Measurements from ENCODE around the gene RNF212. TPM values are rescaled to one million over a fixed set of nuclear protein-coding genes. Genes with fewer than 3 reads are reported as not detected.
"Not testable (repeated sequence)": the region's sequence is repeated elsewhere in the genome, so short reads cannot be mapped to it uniquely, and the experiment has no call there.

RNF212 gene
- total and polyA plus RNA-seq, 12 donors, result 0.21 to 2.1 (median 0.31) TPM; not detected in 4

DNA sequence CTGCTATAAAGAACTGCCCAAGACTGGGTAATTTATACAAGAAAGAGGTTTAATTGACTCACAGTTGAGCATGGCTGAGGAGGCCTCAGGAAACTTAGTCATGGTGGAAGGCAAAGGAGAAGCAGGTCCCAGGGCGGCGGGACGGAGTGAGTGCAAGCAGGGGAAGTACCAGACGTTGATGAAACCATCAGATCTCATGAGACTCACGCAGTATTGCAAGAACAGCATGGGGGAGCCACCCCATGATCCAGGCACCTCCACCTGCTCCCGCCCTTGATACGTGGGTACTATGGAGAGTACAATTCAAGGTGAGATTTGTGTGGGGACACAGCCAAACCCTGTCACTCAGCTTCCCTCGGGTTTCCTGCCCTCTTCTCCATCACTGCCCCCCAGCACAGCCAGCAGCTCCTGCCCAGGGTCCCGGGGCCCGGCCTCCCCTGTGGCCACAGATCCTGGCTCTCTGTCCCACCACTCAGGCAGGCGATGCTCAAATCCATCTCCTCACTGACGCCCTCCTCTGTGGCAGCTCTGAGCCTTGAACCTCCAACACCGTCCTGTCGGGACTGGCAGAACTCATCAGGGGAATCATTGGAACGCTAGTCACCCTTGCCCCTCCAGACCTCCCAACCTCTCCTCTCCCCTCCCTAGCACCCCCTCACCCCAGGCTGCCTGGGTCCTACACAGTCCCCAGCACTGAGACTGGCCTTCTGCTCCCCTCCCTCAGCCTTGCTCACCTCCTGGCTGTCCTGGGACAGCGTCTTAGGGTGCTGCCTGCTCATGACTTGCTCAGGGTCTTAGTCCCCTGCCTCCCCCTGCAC lies 64.4 kb downstream of the RNF212 start:
- Histone ChIP-seq H3K27ac (no peak overlapping the region), H3K36me3 (no peaks in the 10 kb centered on the region), H3K27me3 (peaks cover 0 to 70% (median 53%) of the 10 kb centered on the region in 7 donors), H3K4me3 (no peak overlapping the region), H3K9me3 (no peaks in the 10 kb centered on the region), H3K4me1 (peaks cover 0 to 23% (median 14%) of the 10 kb centered on the region in 9 donors)
- intact Hi-C loops (cut with DNase I), result no loop called here
- 83 to 86% methylated on average over 16 of the region's 16 CpGs for WGBS, 2 donors
- DNase-seq (no peak), ATAC-seq (no peak)
- TF ChIP-seq, protein P1, sequence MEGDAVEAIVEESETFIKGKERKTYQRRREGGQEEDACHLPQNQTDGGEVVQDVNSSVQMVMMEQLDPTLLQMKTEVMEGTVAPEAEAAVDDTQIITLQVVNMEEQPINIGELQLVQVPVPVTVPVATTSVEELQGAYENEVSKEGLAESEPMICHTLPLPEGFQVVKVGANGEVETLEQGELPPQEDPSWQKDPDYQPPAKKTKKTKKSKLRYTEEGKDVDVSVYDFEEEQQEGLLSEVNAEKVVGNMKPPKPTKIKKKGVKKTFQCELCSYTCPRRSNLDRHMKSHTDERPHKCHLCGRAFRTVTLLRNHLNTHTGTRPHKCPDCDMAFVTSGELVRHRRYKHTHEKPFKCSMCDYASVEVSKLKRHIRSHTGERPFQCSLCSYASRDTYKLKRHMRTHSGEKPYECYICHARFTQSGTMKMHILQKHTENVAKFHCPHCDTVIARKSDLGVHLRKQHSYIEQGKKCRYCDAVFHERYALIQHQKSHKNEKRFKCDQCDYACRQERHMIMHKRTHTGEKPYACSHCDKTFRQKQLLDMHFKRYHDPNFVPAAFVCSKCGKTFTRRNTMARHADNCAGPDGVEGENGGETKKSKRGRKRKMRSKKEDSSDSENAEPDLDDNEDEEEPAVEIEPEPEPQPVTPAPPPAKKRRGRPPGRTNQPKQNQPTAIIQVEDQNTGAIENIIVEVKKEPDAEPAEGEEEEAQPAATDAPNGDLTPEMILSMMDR (IDR thresholded peaks at IDR 0.05), result no peak

DNA sequence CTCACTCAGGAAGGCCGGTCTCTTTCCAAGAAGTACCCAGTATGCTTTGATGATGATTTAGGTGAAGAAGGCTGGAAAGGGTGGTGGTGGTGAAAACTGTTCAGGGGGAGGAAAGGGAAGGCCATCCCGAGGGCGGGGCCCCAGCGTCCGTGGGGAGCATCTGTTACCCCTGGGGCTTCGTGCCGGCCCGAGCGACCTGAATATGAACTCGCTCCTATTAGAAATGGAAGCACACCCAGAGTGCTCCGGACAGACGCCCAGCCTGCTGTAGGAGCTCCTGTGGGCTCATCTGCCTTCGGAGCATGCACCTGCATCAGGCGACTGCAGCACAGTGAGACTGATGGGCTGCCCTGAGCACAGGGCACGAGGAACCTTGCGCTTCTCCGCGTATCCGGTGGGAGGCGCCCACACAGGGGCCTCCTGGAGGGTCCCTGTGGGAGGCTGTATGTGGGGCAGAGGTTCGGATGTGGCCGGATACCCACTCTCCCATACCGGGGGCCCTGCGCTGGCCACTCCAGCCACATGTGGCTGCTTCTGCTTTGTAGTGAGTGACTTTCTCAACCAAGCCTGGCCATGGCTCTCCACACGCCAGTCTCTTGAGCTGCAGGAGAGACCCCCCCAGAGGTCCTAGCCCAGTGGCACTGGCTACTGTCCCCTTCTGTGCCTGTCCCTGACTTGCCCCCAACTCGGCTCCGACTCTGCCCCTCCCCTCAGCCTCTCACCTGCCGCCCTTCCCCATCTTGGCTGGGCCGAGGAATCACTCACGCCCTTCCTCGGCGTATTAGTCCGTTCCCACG lies 65.2 kb downstream of the RNF212 start:
- peak overlapping the region in 2 of 10 donors; percentile 23 to 27 for H3K4me3 ChIP-seq
- DNase-seq, result no peak
- H3K27ac ChIP-seq, result peak overlapping the region in 1 of 10 donors; percentile 56
- ATAC-seq, result no peak
- intact Hi-C loops (cut with DNase I), result no loop called here
- no peaks in the 10 kb centered on the region for H3K36me3 ChIP-seq
- H3K4me1 ChIP-seq, result peaks cover 2 to 29% (median 21%) of the 10 kb centered on the region in 9 donors
- 76 to 78% methylated on average over 33 to 34 of the region's 34 CpGs for WGBS, 2 donors
- H3K27me3 ChIP-seq, result peaks cover 0 to 75% (median 59%) of the 10 kb centered on the region in 7 donors
- H3K9me3 ChIP-seq, result no peaks in the 10 kb centered on the region
- TF ChIP-seq, protein P1 (IDR thresholded peaks at IDR 0.05), result no peak

GRCh38 chr4:1047106-1047975 lies 66.0 kb downstream of the RNF212 start:
- TF ChIP-seq, protein P1 (IDR thresholded peaks at IDR 0.05), result no peak
- intact Hi-C loops (cut with DNase I), result no loop called here
- DNase-seq (peak in 1 of 2 donors; percentile 17), ATAC-seq (no peak)
- Histone ChIP-seq H3K36me3 (no peaks in the 10 kb centered on the region), H3K4me1 (peaks cover 2 to 28% (median 21%) of the 10 kb centered on the region in 9 donors), H3K27me3 (peaks cover 0 to 68% (median 52%) of the 10 kb centered on the region in 7 donors), H3K9me3 (no peaks in the 10 kb centered on the region), H3K4me3 (peak overlapping the region in 7 of 10 donors; percentile 4 to 27 (median 17)), H3K27ac (peak overlapping the region in 2 of 10 donors; percentile 44 to 56)
- 64 to 68% methylated on average over 41 of the region's 41 CpGs for WGBS, 2 donors

GRCh38 chr4:1046581-1047011 lies 66.8 kb downstream of the RNF212 start:
- H3K4me3 ChIP-seq, result peak overlapping the region in 6 of 10 donors; percentile 4 to 27 (median 20)
- H3K27ac ChIP-seq, result peak overlapping the region in 2 of 10 donors; percentile 44 to 56
- WGBS, 2 donors, result 18 to 21% methylated on average over 29 of the region's 29 CpGs

More at GRCh38 chr4:1046581-1047011, 66.8 kb downstream of the RNF212 start:
- DNase-seq (peak; percentile 78 to 81), ATAC-seq (peak in 7 of 8 donors; percentile 28 to 64 (median 40))
- Histone ChIP-seq H3K27me3 (peaks cover 0 to 66% (median 46%) of the 10 kb centered on the region in 7 donors), H3K4me1 (peaks cover 2 to 30% (median 23%) of the 10 kb centered on the region in 9 donors)
- intact Hi-C loops (cut with DNase I); H3K9me3 ChIP-seq; H3K36me3 ChIP-seq: not testable (repeated sequence)
